ENCODE results near the gene TBATA. TPM values are rescaled to one million over a fixed set of nuclear protein-coding genes. Genes with fewer than 3 reads are reported as not detected.

Gene TBATA
- total and polyA plus RNA-seq, 2 experiments from 2014 or later = not detected

GRCh38 chr10:70723771-70724170, 61.4 kb downstream of the TBATA start:
- DNase-seq (ENCODE audit: low read depth in 1 of 2, low spot score in 1 of 2) = no peak
- H3K4me1 ChIP-seq (ENCODE audit: low read depth) = no peaks in the 10 kb centered on the region
- H3K9me3 ChIP-seq (ENCODE audit: low read depth) = no peaks in the 10 kb centered on the region
- H3K27me3 ChIP-seq = no peaks in the 10 kb centered on the region
- no peak overlapping the region for H3K27ac ChIP-seq
- H3K4me3 ChIP-seq = no peak overlapping the region
- no peaks in the 10 kb centered on the region for H3K36me3 ChIP-seq
- TF ChIP-seq CTCF (IDR thresholded peaks at IDR 0.05; ENCODE audit: low read depth, low read length) = no peak

- Histone ChIP-seq H3K9me3 (ENCODE audit: low read depth) (no peaks in the 10 kb centered on the region), H3K36me3 (no peaks in the 10 kb centered on the region), H3K4me3 (no peak overlapping the region), H3K4me1 (ENCODE audit: low read depth) (no peaks in the 10 kb centered on the region), H3K27me3 (no peaks in the 10 kb centered on the region), H3K27ac (no peak overlapping the region)
- DNase-seq (ENCODE audit: low read depth in 1 of 2, low spot score in 1 of 2) = peak in 1 of 2 donors; percentile 24
- TF ChIP-seq CTCF (IDR thresholded peaks at IDR 0.05; ENCODE audit: low read depth, low read length) = no peak
These were observed 62.3 kb downstream of the TBATA start for GRCh38 chr10:70722820-70723424.

Other genes with a start within 250 kb of the TBATA start
- 0.07 TPM in 1 of 2 replicates, not detected in the other for gene PRF1, start 182.6 kb downstream of the TBATA start, total RNA-seq
- 0.84 TPM in 1 of 2 replicates, not detected in the other for gene PRF1, start 182.6 kb downstream of the TBATA start, polyA plus RNA-seq
- 0.63 and 1.9 TPM in 2 replicates for gene ADAMTS14, start 112.9 kb downstream of the TBATA start, total RNA-seq
- gene ADAMTS14, start 112.9 kb downstream of the TBATA start, polyA plus RNA-seq = 1.2 and 2.2 TPM in 2 replicates
- 37.7 and 51.9 TPM in 2 replicates for gene SGPL1, start 30.6 kb upstream of the TBATA start, total RNA-seq
- 32.3 and 42.9 TPM in 2 replicates for gene SGPL1, start 30.6 kb upstream of the TBATA start, polyA plus RNA-seq
- gene PCBD1, start 103.2 kb upstream of the TBATA start, total RNA-seq = 145 and 174 TPM in 2 replicates
- 222 and 264 TPM in 2 replicates for gene PCBD1, start 103.2 kb upstream of the TBATA start, polyA plus RNA-seq

Data from cardiac muscle cell (in vitro differentiated cells and primary cell).